Coronary artery (tissue), 2 donors: ENCODE results near the gene MGAT5.

Experiments
- DNase-seq: peaks from one replicate; pipeline ENCODE4 v3.0.0-alpha.2; 2017; ENCODE audit warnings: low spot score
- H3K27ac ChIP-seq, 2 donors: fragments of 200-600 bp; sonication (generic); one replicate each; pipeline ENCODE4 v1.5.1; 2016 to 2019
- H3K4me3 ChIP-seq: fragments of 200-600 bp; sonication (generic); 2 replicates; pipeline ENCODE4 v1.5.1; 2016; ENCODE audit warnings: mild to moderate bottlenecking, moderate library complexity
- TF ChIP-seq, protein P1 (sequence below): fragments of 200-600 bp; sonication (generic); IDR thresholded peaks from one replicate; pipeline ENCODE4 v1.5.1; 2019; ENCODE audit warnings: antibody characterized with exemption

The MGAT5 gene

DNA sequence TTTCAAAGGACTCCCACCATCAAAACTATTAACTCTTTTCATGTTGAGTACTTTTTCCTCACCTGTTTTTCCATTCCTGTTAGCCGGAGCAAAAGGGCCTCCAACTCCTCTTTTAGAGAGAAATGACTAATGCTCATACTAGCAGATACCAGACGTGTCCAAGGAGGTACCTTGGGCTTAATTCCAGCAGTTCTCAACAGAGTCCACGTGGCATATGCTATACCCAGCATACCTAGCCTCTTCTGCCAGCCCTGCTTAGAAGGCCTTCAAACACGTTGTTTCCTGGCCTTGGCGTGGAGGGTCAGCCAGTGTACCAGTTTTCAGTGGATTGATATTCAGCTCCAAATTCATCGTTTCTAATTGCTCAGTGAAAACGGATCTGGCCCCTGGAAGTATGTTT, 123.9 kb downstream of the MGAT5 start:
- no peak overlapping the region for H3K27ac ChIP-seq
- H3K4me3 ChIP-seq = no peak overlapping the region
- no peak for DNase-seq
- TF ChIP-seq, protein P1, sequence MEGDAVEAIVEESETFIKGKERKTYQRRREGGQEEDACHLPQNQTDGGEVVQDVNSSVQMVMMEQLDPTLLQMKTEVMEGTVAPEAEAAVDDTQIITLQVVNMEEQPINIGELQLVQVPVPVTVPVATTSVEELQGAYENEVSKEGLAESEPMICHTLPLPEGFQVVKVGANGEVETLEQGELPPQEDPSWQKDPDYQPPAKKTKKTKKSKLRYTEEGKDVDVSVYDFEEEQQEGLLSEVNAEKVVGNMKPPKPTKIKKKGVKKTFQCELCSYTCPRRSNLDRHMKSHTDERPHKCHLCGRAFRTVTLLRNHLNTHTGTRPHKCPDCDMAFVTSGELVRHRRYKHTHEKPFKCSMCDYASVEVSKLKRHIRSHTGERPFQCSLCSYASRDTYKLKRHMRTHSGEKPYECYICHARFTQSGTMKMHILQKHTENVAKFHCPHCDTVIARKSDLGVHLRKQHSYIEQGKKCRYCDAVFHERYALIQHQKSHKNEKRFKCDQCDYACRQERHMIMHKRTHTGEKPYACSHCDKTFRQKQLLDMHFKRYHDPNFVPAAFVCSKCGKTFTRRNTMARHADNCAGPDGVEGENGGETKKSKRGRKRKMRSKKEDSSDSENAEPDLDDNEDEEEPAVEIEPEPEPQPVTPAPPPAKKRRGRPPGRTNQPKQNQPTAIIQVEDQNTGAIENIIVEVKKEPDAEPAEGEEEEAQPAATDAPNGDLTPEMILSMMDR = no peak

DNA sequence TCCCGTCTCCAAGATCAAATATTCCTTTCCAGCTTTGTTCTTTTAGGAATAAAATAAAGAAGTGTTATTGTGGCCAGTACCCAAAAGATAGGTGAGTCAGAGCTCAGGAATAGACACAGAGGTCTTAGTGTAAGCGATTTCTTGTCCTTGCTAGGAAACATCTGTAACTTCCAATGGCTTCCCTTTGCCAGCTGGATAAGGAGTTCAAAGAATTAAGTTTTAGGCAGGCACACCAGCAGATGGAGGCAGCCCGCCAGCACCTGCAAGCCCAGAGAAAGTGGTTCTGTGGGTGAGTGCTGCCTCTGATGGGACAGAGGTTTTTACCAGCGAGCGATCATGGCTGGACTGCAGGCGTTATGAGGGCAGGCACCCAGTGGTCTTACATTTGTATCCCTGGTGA, 125.4 kb downstream of the MGAT5 start:
- TF ChIP-seq, protein P1 = no peak
- DNase-seq = no peak
- no peak overlapping the region for H3K4me3 ChIP-seq
- H3K27ac ChIP-seq = no peak overlapping the region

DNA sequence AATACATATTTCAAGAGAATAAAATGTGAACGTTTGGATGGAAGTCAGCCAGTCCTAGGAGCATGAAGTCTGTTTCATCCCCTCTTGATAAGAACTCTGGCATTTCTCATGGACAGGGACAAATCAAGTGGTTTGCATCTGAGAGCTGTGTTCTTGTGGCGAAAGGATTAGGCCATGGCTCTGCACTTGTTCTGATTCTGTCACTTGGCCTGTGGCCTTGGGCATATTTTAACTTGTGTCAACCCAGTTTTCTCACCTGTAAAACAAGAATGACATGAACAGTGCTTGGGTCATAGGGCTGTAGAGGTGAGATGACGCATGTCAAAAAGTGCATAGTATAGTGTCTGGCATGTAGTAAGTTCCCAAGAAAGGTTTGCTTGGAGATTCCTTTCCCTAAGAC, 125.8 kb downstream of the MGAT5 start:
- Histone ChIP-seq H3K27ac (no peak overlapping the region), H3K4me3 (no peak overlapping the region)
- TF ChIP-seq, protein P1 = no peak
- DNase-seq = no peak

DNA sequence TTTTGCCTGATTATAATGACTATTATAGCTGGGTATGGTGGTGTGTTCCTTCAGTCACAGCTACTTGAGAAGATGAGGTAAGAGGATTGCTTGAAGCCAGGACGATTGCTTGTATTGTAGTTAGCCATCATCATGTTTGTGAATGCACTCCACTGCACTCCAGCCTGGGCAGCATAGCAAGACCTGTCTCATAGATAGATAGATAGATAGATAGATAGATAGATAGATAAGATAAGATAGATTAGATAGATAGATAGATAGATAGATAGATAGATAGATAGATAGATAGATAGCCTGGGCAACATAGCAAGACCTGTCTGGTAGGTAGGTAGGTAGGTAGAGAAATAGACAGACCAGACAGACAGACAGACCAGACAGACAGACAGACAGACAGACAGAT, 127.3 kb downstream of the MGAT5 start:
- H3K4me3 ChIP-seq = no peak overlapping the region
- no peak for DNase-seq
- TF ChIP-seq, protein P1 = no peak

DNA sequence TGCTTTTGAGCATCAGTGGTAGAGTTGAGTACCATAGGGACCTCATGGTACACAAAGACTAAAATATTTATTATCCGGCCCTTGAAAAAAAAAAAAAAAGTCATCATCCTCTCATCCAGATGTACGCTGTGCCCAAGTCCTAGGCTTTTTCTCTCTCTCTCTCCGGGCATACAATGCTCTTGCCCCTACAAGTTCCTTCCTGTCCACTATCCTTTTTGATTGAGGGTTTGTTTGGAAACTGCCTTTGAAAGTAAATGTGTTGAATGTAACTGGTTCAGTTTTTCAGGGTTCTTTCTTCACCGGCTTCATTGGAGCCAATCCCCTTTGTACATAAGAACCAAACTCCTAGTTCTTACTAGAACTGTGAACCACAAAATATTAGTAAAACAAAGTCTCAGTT, 130.3 kb downstream of the MGAT5 start:
- TF ChIP-seq, protein P1 = no peak
- DNase-seq = no peak
- no peak overlapping the region for H3K4me3 ChIP-seq
- H3K27ac ChIP-seq = no peak overlapping the region

More for the DNA sequence above, 127.3 kb downstream of the MGAT5 start:
- no peak overlapping the region for H3K27ac ChIP-seq

DNA sequence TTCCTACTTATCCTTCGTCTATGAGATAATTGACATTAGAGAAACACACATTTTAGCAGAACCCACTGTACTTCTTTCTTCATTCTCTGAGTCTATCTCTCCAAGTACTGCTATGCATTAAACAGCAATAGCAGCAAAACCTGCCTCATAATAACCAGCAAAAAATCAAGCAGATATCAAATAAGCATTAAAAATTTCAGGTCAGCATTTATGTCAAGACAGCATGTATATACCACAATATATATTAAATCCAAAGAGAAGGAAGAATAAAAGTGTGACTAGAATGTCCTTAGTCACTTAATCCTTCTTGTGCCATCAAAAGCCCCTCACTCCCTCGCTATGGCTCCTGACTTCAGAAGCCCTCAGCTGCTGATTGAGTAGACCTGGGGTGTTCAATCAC, 131.3 kb downstream of the MGAT5 start:
- TF ChIP-seq, protein P1 = no peak
- DNase-seq = no peak
- Histone ChIP-seq H3K27ac (no peak overlapping the region), H3K4me3 (no peak overlapping the region)

DNA sequence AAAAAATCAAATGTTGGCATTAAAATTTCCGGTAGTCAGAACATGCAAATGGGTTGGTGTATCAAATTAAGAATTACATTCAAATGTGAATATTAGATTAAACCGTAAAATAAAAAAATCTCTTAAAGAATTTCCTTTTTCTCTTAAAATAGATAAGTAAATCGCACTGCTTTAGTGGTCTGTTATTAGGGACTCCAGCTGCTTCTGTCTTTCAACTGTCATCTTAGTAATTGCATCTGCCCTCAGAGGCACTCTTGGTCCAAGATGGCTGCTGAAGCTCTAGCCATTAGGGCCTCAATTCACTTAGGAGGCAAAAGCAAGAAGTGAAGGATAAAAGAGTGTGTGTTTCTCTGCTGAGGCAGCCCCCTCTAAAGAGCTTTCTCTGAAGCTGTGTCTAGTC, 132.4 kb downstream of the MGAT5 start:
- no peak for DNase-seq
- H3K27ac ChIP-seq = no peak overlapping the region
- TF ChIP-seq, protein P1 = no peak
- no peak overlapping the region for H3K4me3 ChIP-seq
